Neural cell (in vitro differentiated cells): Measurements from ENCODE around the gene IFI44.

ENCODE experiments used
- CTCF ChIP-seq: fragments of 450-650 bp; IDR thresholded peaks from 2 replicates; pipeline ENCODE4 v1.5.1; 2014; ENCODE audit warnings: antibody characterized with exemption, mild to moderate bottlenecking, moderate library complexity; ENCODE audit not compliant: poor library complexity, severe bottlenecking
- EP300 ChIP-seq: fragments of 450-650 bp; conservative IDR thresholded peaks from 2 replicates; pipeline ENCODE4 v1.6.1; 2014; ENCODE audit warnings: antibody characterized with exemption, mild to moderate bottlenecking, moderate library complexity; ENCODE audit not compliant: poor library complexity, severe bottlenecking
- EZH2 ChIP-seq: fragments of 200-600, 300-800 bp; shearing (Covaris generic), sonication (generic); IDR thresholded peaks from 2 replicates; pipeline ENCODE4 v1.6.1; 2014; ENCODE audit warnings: antibody characterized with exemption, low read length, borderline replicate concordance, mild to moderate bottlenecking; ENCODE audit not compliant: insufficient read depth, poor library complexity, severe bottlenecking
- MXI1 ChIP-seq: fragments of 450-650 bp; conservative IDR thresholded peaks from 2 replicates; pipeline ENCODE4 v1.6.1; 2014; ENCODE audit warnings: antibody characterized with exemption, mild to moderate bottlenecking; ENCODE audit not compliant: poor library complexity, severe bottlenecking
- POLR2AphosphoS5 ChIP-seq: IDR thresholded peaks from 2 replicates; pipeline ENCODE4 v1.6.1; 2012

GRCh38 chr1:78699813-78700212 is 50.2 kb downstream of the IFI44 start:
- TF ChIP-seq CTCF, result no peak
- no peak for TF ChIP-seq POLR2AphosphoS5
- TF ChIP-seq MXI1, result no peak
- no peak for TF ChIP-seq EP300
- no peak for TF ChIP-seq EZH2
